HCT116 (cell line): ENCODE data around the gene TUBB1.

Experiments
- EGR1 ChIP-seq: IDR thresholded peaks from 2 replicates; pipeline ENCODE4 v1.6.1; 2012; ENCODE audit warnings: low read depth
- TCF7L2 ChIP-seq: IDR thresholded peaks from 2 replicates; pipeline ENCODE4 v1.7.0; 2011; ENCODE audit warnings: borderline replicate concordance, inconsistent platforms; ENCODE audit not compliant: insufficient read depth, insufficient read length; ENCODE audit errors: extremely low read depth
- TF ChIP-seq, protein P1 (sequence below), 3 experiments: fragments of 200-600 bp in 1 of 3; sonication (generic) in 1 of 3; IDR thresholded peaks in 2 of 3; conservative IDR thresholded peaks in 1 of 3; 2 replicates each; pipeline ENCODE4 v1.5.1; 2012 to 2017; ENCODE audit warnings: low read depth in 2 of 3, low read length in 2 of 3, antibody characterized with exemption in 1 of 3, borderline replicate concordance in 1 of 3, control low read depth in 1 of 3, mild to moderate bottlenecking in 1 of 3, mixed read lengths in 1 of 3, mixed run types in 1 of 3, moderate library complexity in 1 of 3; ENCODE audit not compliant: insufficient read depth in 1 of 3
- TF ChIP-seq, protein P2 (sequence below): IDR thresholded peaks from 2 replicates; pipeline ENCODE4 v1.6.1; 2012
- TF ChIP-seq, protein P3 (sequence below): IDR thresholded peaks from 2 replicates; pipeline ENCODE4 v1.6.1; 2012; ENCODE audit warnings: low read depth

DNA sequence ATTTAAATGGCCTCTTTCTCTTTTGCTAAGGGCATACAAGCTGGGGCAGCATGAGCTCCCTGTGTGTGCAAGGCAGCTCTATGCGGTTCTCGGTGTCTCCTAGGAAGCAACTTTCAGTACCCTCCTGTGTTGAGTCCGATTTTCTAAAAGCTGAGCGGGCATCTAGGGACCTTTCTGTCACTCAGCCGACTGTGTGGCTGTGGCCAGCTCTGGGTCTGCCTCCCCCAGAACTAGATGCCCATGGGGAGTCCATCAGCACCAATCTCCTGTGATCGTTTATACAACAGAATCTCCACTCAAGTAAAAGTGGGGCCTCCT, 30.7 kb upstream of the TUBB1 start:
- TF ChIP-seq, protein P1, sequence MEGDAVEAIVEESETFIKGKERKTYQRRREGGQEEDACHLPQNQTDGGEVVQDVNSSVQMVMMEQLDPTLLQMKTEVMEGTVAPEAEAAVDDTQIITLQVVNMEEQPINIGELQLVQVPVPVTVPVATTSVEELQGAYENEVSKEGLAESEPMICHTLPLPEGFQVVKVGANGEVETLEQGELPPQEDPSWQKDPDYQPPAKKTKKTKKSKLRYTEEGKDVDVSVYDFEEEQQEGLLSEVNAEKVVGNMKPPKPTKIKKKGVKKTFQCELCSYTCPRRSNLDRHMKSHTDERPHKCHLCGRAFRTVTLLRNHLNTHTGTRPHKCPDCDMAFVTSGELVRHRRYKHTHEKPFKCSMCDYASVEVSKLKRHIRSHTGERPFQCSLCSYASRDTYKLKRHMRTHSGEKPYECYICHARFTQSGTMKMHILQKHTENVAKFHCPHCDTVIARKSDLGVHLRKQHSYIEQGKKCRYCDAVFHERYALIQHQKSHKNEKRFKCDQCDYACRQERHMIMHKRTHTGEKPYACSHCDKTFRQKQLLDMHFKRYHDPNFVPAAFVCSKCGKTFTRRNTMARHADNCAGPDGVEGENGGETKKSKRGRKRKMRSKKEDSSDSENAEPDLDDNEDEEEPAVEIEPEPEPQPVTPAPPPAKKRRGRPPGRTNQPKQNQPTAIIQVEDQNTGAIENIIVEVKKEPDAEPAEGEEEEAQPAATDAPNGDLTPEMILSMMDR (IDR thresholded peaks at IDR 0.05 in 2 of 3, conservative IDR thresholded peaks at IDR 0.05 in 1 of 3; ENCODE audit: borderline replicate concordance in 1 of 3, insufficient read depth in 1 of 3, low read depth in 2 of 3, low read length in 2 of 3): no peak
- TF ChIP-seq, protein P2, sequence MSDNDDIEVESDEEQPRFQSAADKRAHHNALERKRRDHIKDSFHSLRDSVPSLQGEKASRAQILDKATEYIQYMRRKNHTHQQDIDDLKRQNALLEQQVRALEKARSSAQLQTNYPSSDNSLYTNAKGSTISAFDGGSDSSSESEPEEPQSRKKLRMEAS: no peak
- TF ChIP-seq TCF7L2 (no peak), EGR1 (no peak)
- TF ChIP-seq, protein P3, sequence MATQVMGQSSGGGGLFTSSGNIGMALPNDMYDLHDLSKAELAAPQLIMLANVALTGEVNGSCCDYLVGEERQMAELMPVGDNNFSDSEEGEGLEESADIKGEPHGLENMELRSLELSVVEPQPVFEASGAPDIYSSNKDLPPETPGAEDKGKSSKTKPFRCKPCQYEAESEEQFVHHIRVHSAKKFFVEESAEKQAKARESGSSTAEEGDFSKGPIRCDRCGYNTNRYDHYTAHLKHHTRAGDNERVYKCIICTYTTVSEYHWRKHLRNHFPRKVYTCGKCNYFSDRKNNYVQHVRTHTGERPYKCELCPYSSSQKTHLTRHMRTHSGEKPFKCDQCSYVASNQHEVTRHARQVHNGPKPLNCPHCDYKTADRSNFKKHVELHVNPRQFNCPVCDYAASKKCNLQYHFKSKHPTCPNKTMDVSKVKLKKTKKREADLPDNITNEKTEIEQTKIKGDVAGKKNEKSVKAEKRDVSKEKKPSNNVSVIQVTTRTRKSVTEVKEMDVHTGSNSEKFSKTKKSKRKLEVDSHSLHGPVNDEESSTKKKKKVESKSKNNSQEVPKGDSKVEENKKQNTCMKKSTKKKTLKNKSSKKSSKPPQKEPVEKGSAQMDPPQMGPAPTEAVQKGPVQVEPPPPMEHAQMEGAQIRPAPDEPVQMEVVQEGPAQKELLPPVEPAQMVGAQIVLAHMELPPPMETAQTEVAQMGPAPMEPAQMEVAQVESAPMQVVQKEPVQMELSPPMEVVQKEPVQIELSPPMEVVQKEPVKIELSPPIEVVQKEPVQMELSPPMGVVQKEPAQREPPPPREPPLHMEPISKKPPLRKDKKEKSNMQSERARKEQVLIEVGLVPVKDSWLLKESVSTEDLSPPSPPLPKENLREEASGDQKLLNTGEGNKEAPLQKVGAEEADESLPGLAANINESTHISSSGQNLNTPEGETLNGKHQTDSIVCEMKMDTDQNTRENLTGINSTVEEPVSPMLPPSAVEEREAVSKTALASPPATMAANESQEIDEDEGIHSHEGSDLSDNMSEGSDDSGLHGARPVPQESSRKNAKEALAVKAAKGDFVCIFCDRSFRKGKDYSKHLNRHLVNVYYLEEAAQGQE: no peak
